GM18519 (cell line): ENCODE measurements around the gene GAGE12D.
"Not testable (repeated sequence)": the region's sequence is repeated elsewhere in the genome, so short reads cannot be mapped to it uniquely, and the experiment has no call there.

Experiments used
- ATAC-seq: cut with Tn5 transposase; IDR thresholded peaks from one replicate; pipeline ENCODE4 v1.9.1; 2021; ENCODE audit warnings: mild to moderate bottlenecking, moderate library complexity; ENCODE audit not compliant: unreplicated experiment, low FRiP score

The GAGE12D gene, protein sequence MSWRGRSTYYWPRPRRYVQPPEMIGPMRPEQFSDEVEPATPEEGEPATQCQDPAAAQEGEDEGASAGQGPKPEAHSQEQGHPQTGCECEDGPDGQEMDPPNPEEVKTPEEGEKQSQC

DNA sequence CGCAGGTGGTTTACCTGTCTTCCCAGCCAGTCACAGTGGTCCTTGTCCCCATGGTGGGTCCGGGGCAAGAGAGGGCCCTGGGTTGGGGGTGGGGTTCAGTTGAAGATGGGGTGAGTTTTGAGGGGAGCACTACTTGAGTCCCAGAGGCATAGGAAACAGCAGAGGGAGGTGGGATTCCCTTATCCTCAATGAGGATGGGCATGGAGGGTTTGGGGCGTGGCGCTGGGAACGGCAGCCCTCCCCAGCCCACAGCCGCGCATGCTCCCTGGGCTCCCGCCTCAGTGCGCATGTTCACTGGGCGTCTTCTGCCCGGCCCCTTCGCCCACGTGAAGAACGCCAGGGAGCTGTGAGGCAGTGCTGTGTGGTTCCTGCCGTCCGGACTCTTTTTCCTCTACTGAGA, at the start of gene GAGE12D:
TSS of gene GAGE12D (plus strand) at position 301 of the 400 bp plus-strand sequence. CDS start 1,155 bp downstream, outside the sequence.
- not testable (repeated sequence) for ATAC-seq

DNA sequence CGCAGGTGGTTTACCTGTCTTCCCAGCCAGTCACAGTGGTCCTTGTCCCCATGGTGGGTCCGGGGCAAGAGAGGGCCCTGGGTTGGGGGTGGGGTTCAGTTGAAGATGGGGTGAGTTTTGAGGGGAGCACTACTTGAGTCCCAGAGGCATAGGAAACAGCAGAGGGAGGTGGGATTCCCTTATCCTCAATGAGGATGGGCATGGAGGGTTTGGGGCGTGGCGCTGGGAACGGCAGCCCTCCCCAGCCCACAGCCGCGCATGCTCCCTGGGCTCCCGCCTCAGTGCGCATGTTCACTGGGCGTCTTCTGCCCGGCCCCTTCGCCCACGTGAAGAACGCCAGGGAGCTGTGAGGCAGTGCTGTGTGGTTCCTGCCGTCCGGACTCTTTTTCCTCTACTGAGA, 9.7 kb upstream of the GAGE12D start, which contains the start of gene GAGE12C:
TSS of gene GAGE12C (plus strand) at position 301 of the 400 bp plus-strand sequence. CDS start 1,155 bp downstream, outside the sequence.
- not testable (repeated sequence) for ATAC-seq

- not testable (repeated sequence) for ATAC-seq
Observed at GRCh38 chrX:49550989-49551388, 9.5 kb downstream of the GAGE12D start, which contains the start of gene GAGE12E. Gene GAGE12E, plus strand, starts transcription at chrX:49551289. Its CDS starts 1,155 bp downstream, at chrX:49552444.

- ATAC-seq = not testable (repeated sequence)
Observed at GRCh38 chrX:49560542-49560941, 19.0 kb downstream of the GAGE12D start, which contains the start of gene GAGE12F. Gene GAGE12F, plus strand, starts transcription at chrX:49560842. Its CDS starts 1,155 bp downstream, at chrX:49561997.

DNA sequence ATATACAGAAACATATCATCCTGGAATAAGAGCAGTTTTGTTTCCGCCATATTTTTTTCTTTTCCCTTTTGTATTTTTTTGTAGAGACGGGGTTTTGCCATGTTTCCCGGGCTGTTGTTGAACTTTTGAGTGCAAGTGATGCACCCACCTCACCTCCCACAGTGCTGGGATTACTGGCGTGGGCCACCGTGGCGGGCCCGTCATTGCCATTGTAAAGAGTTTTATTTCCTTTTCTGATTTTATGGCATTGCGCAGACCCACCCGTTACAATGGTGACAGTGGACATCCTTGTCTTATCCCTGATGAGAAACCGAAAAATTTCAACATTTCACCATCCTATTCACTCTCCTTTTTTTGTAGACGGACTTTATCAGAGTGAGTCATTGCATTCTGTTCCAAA, 27.2 kb downstream of the GAGE12D start:
- ATAC-seq = not testable (repeated sequence)

GRCh38 chrX:49569152-49569551, 27.6 kb downstream of the GAGE12D start:
- not testable (repeated sequence) for ATAC-seq

DNA sequence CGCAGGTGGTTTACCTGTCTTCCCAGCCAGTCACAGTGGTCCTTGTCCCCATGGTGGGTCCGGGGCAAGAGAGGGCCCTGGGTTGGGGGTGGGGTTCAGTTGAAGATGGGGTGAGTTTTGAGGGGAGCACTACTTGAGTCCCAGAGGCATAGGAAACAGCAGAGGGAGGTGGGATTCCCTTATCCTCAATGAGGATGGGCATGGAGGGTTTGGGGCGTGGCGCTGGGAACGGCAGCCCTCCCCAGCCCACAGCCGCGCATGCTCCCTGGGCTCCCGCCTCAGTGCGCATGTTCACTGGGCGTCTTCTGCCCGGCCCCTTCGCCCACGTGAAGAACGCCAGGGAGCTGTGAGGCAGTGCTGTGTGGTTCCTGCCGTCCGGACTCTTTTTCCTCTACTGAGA, 28.6 kb downstream of the GAGE12D start, which contains the start of gene GAGE12G:
TSS of gene GAGE12G (plus strand) at position 301 of the 400 bp plus-strand sequence. CDS start 1,155 bp downstream, outside the sequence.
- ATAC-seq = not testable (repeated sequence)

DNA sequence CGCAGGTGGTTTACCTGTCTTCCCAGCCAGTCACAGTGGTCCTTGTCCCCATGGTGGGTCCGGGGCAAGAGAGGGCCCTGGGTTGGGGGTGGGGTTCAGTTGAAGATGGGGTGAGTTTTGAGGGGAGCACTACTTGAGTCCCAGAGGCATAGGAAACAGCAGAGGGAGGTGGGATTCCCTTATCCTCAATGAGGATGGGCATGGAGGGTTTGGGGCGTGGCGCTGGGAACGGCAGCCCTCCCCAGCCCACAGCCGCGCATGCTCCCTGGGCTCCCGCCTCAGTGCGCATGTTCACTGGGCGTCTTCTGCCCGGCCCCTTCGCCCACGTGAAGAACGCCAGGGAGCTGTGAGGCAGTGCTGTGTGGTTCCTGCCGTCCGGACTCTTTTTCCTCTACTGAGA, 38.1 kb downstream of the GAGE12D start, which contains the start of gene GAGE12H:
TSS of gene GAGE12H (plus strand) at position 301 of the 400 bp plus-strand sequence. CDS start 1,155 bp downstream, outside the sequence.
- ATAC-seq = not testable (repeated sequence)

- not testable (repeated sequence) for ATAC-seq
Observed at GRCh38 chrX:49589196-49589595, 47.7 kb downstream of the GAGE12D start, which contains the start of gene GAGE2A. Gene GAGE2A, plus strand, starts transcription at chrX:49589496. Its CDS starts 1,155 bp downstream, at chrX:49590651.

DNA sequence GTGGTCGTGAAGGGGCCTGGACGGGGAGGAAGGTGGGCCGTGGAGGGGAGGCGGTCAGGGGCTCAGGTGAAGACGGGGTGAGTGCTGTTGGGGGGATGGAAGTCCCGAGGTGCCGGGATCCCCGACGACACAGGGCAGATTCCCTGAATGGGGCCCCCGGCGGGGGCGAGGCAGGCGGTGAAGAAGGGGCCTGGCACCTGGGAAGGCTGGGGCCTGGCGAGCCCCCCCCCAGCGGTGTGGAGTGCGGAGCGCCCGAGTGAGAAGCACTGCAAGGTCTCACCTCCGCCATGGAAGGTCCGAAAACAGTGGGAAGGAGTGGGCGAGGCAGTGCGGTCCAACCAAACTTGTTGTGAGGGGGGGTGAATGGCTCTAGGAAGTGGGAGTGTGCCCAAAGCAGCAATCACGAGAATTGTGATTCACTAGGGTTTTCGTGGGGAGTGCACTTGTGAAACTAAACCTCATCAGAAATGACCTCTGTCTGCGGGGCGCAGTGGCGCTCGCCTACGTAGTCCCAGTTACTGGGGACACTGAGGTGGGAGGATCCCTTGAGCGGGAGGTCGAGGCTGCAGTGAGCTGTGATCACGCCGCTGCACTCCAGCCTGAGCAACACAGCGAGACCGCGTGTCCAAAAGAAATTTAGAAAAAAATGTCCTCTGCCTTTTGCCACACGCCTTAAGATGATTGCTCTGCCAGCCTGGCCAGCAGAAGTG, 48.4 kb downstream of the GAGE12D start:
- not testable (repeated sequence) for ATAC-seq

DNA sequence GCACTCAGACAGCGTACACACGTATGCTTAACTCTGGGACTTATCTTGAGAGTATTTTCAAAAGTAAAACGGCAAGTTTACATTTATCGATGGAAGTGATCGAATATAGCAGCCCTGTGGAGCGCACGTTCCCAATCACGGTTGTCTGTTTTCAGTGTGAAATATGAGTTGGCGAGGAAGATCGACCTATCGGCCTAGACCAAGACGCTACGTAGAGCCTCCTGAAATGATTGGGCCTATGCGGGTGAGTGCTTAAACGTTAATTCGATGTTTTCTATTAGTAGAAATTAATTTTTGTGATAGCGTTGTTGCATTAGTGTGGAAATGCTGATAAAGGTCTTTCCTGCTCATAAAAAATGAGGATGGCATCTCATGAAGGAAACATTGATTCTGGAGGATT, 49.0 kb downstream of the GAGE12D start:
- ATAC-seq = not testable (repeated sequence)
